IPS DF 6.9 (cell line): Measurements from ENCODE around the gene ZNF777.
"Not testable (repeated sequence)": the region's sequence is repeated elsewhere in the genome, so short reads cannot be mapped to it uniquely, and the experiment has no call there.

Experiments
- DNase-seq: peaks from one replicate; pipeline ENCODE4 v3.0.0-alpha.2; 2013; ENCODE audit warnings: low read depth, low spot score
- H3K27ac ChIP-seq: one replicate; pipeline ENCODE4 v1.5.1; 2013; ENCODE audit warnings: low read length, control low read depth
- H3K27me3 ChIP-seq: 2 replicates; pipeline ENCODE4 v1.6.1; 2013; ENCODE audit warnings: mild to moderate bottlenecking, low read length; ENCODE audit not compliant: control insufficient read depth, insufficient read depth
- H3K36me3 ChIP-seq: 2 replicates; pipeline ENCODE4 v1.6.1; 2013; ENCODE audit warnings: low read length; ENCODE audit not compliant: control insufficient read depth, insufficient read depth
- H3K4me1 ChIP-seq: 2 replicates; pipeline ENCODE4 v1.6.1; 2013; ENCODE audit warnings: low read length; ENCODE audit not compliant: control insufficient read depth, insufficient read depth
- H3K4me3 ChIP-seq: 2 replicates; pipeline ENCODE4 v1.5.1; 2013; ENCODE audit warnings: mild to moderate bottlenecking, low read length
- H3K9me3 ChIP-seq: 2 replicates; pipeline ENCODE4 v1.6.1; 2013; ENCODE audit warnings: low read length, inconsistent platforms; ENCODE audit not compliant: control insufficient read depth, insufficient read depth
- WGBS: extraction: QIAGEN DNeasy Blood & Tissue Kit; methylation state at CpG from one replicate; pipeline ENCODE4 v1.1.7; 2013; ENCODE audit warnings: mixed read lengths, missing lambda C conversion rate; ENCODE audit not compliant: insufficient read length, insufficient coverage; 5-methylcytosine and 5-hydroxymethylcytosine counted together

ZNF777 gene

GRCh38 chr7:149454006-149454405 lies 6.9 kb downstream of the ZNF777 start:
- no peak for DNase-seq
- no peak overlapping the region for H3K4me3 ChIP-seq
- H3K4me1 ChIP-seq = no peaks in the 10 kb centered on the region
- no peaks in the 10 kb centered on the region for H3K9me3 ChIP-seq
- WGBS = no CpG with 5 or more reads among the region's 10 CpGs
- no peak overlapping the region for H3K27ac ChIP-seq
- peaks cover under 1% of the 10 kb centered on the region; the same call in 1 of the 2 replicates for H3K27me3 ChIP-seq
- H3K36me3 ChIP-seq = peaks cover 8% of the 10 kb centered on the region

- Histone ChIP-seq H3K9me3 (no peaks in the 10 kb centered on the region), H3K27me3 (no peaks in the 10 kb centered on the region), H3K4me3 (no peak overlapping the region), H3K4me1 (no peaks in the 10 kb centered on the region), H3K27ac (no peak overlapping the region), H3K36me3 (peaks cover 8% of the 10 kb centered on the region)
- WGBS = no CpG with 5 or more reads among the region's 10 CpGs
- no peak for DNase-seq
Observed at GRCh38 chr7:149450821-149451220, 10.0 kb downstream of the ZNF777 start.

- no peak overlapping the region for H3K4me3 ChIP-seq
- H3K27me3 ChIP-seq = no peaks in the 10 kb centered on the region
- no peaks in the 10 kb centered on the region for H3K4me1 ChIP-seq
- H3K27ac ChIP-seq = no peak overlapping the region
- H3K9me3 ChIP-seq = no peaks in the 10 kb centered on the region
- no peak for DNase-seq
- H3K36me3 ChIP-seq = peaks cover 5% of the 10 kb centered on the region; the same call in 1 of the 2 replicates
- WGBS = no CpG with 5 or more reads among the region's 6 CpGs
Observed at GRCh38 chr7:149449897-149450296, 11.0 kb downstream of the ZNF777 start.

DNA sequence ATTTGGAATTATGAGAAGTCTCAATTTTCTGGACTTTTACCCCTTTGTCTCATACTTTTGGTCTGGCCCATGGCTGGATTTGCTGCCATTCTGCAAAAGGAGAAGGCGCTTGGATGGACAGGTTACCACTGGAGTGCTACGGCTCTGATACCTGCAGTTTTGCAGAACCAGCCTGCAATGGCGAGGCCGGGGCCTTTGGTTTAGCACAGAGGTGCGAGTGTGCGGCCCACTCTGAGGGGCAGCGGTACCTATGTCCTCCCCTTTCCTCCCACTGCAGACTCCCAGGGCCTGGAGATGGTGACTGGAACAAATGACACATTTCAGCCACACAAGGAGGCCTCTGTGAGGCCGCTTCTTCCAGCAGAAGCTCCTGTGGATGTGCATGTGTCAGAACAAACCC lies 11.9 kb downstream of the ZNF777 start:
- Histone ChIP-seq H3K4me1 (no peaks in the 10 kb centered on the region), H3K27ac (no peak overlapping the region), H3K36me3 (peaks cover 5% of the 10 kb centered on the region; the same call in 1 of the 2 replicates), H3K4me3 (no peak overlapping the region), H3K27me3 (no peaks in the 10 kb centered on the region), H3K9me3 (no peaks in the 10 kb centered on the region)
- DNase-seq = no peak
- WGBS = no CpG with 5 or more reads among the region's 8 CpGs

DNA sequence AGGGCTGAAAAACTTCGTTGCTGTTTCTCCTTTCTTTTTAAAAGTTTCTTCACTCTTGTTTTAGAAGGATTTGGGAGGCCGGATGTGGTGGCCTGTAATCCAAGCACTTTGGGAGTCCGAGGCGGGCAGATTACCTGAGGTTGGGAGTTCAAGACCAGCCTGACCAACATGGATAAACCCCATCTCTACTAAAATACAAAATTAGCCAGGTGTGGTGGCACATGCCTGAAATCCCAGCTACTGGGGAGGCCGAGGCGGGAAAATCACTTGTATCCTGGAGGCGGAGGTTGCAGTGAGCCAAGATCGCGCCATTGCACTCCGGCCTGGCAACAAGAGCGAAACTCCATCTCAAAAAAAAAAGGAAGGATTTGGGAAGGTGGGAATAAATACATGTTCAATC lies 14.8 kb downstream of the ZNF777 start:
- no CpG with 5 or more reads among the region's 11 CpGs for WGBS
- H3K9me3 ChIP-seq, H3K27ac ChIP-seq, H3K4me1 ChIP-seq, DNase-seq, H3K4me3 ChIP-seq, H3K36me3 ChIP-seq, H3K27me3 ChIP-seq: not testable (repeated sequence)

DNA sequence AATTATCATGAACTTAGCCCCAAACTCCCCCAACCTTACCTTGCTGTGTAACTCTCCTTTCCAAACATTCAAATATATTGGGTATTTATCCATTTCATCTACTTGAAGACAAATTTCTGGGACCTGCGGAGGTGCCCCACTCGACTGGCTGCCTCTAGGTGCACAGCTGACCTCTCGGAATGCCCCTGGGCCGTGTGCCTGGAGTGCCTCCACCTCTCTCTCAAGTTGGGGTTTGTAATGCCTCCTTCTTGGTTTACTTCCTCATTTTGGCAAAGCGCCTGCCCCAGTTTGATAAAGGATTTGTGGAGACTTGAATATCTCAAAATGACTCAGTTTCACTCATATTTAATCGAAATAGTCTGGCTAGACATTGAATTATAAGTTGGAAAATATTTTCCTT lies 16.6 kb downstream of the ZNF777 start:
- Histone ChIP-seq H3K9me3 (no peaks in the 10 kb centered on the region), H3K4me3 (no peak overlapping the region), H3K36me3 (no peaks in the 10 kb centered on the region), H3K4me1 (no peaks in the 10 kb centered on the region), H3K27ac (no peak overlapping the region), H3K27me3 (no peaks in the 10 kb centered on the region)
- DNase-seq = no peak
- WGBS = no CpG with 5 or more reads among the region's 6 CpGs

GRCh38 chr7:149443523-149443922 lies 17.3 kb downstream of the ZNF777 start:
- no peaks in the 10 kb centered on the region for H3K4me1 ChIP-seq
- no CpG with 5 or more reads among the region's 7 CpGs for WGBS
- DNase-seq = no peak

GRCh38 chr7:149442924-149443323 lies 17.9 kb downstream of the ZNF777 start:
- Histone ChIP-seq H3K36me3 (no peaks in the 10 kb centered on the region), H3K4me3 (no peak overlapping the region), H3K4me1 (no peaks in the 10 kb centered on the region), H3K27ac (no peak overlapping the region), H3K9me3 (no peaks in the 10 kb centered on the region), H3K27me3 (no peaks in the 10 kb centered on the region)
- DNase-seq = no peak
- no CpG with 5 or more reads among the region's 3 CpGs for WGBS

More at GRCh38 chr7:149443523-149443922, 17.3 kb downstream of the ZNF777 start:
- no peaks in the 10 kb centered on the region for H3K36me3 ChIP-seq
- H3K4me3 ChIP-seq = no peak overlapping the region
- H3K27ac ChIP-seq = no peak overlapping the region
- H3K27me3 ChIP-seq = no peaks in the 10 kb centered on the region
- H3K9me3 ChIP-seq = no peaks in the 10 kb centered on the region

DNA sequence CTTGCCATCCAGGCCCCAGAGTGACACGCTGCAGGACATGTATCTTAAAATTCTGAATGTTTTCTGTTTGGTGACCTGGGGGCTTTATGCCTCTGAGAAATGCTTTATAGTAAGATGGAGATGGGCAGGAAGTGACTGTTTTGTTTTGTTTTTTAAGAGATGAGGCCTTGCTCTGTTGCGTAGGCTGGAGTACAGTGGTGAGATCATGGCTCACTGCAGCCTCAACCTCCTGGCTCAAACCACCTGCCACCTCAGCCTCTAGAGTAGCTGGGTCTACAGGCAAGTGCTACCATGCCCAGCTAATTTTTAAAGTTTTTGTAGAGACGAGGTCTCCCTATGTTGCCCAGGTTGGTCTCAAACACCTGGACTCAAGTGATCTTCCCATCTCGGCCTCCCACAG lies 20.6 kb downstream of the ZNF777 start:
- no CpG with 5 or more reads among the region's 4 CpGs for WGBS

DNA sequence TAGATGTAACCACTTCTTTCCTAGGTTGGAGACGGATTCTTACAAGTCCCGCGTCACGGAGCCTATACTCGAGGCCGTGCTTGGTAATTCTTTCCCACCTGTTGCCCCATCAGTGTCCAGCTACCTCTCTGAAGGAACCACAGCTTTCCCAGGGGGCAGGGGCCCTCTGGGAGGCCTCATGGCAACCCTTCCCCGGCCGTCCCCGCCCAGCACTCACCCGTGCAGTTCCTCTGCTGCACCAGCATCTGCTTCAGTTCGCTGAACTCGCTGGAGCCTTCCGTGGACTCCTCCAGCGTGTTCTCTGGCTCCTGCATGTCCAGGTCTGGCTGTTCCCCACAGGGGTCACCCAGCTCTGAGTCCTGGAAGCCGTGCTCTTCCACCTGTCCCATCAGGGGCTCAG lies 24.5 kb downstream of the ZNF777 start:
- no peak overlapping the region for H3K4me3 ChIP-seq
- H3K27ac ChIP-seq = no peak overlapping the region
- H3K4me1 ChIP-seq = no peaks in the 10 kb centered on the region
- no CpG with 5 or more reads among the region's 15 CpGs for WGBS
- no peak for DNase-seq
- H3K36me3 ChIP-seq = peaks cover 10% of the 10 kb centered on the region
- no peaks in the 10 kb centered on the region for H3K27me3 ChIP-seq
- H3K9me3 ChIP-seq = no peaks in the 10 kb centered on the region

More for the DNA sequence above, 20.6 kb downstream of the ZNF777 start:
- H3K4me3 ChIP-seq = no peak overlapping the region
- no peak for DNase-seq
- H3K9me3 ChIP-seq = no peaks in the 10 kb centered on the region
- H3K27ac ChIP-seq = no peak overlapping the region
- H3K4me1 ChIP-seq = no peaks in the 10 kb centered on the region
- no peaks in the 10 kb centered on the region for H3K27me3 ChIP-seq
- no peaks in the 10 kb centered on the region; the same call in 1 of the 2 replicates for H3K36me3 ChIP-seq

DNA sequence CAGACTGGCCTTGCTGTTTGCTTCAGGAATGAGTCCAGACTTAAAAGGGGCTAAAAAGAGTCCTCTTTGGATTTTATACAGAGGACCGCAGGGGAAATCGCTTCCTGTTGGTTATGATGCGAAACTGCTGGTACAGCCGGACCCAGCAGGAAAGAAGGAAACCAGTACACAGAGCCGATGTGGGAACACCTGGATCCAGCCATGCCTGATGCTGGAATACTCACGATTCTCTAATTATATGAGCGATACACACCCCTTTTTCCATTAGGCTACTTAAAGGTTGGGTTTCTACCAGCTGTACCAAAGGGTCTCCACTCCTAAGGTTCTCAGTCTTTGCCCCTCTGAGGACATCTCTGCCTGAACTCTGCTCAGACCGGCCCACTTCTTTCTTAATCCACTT lies 27.7 kb downstream of the ZNF777 start:
- no peak for DNase-seq
- no peaks in the 10 kb centered on the region for H3K9me3 ChIP-seq

More for the DNA sequence above, 27.7 kb downstream of the ZNF777 start:
- H3K36me3 ChIP-seq = peaks cover 10% of the 10 kb centered on the region
- H3K27me3 ChIP-seq = no peaks in the 10 kb centered on the region
- H3K4me1 ChIP-seq = no peaks in the 10 kb centered on the region
- no peak overlapping the region for H3K4me3 ChIP-seq
- no CpG with 5 or more reads among the region's 8 CpGs for WGBS
- H3K27ac ChIP-seq = no peak overlapping the region
